K562 (cell line): ENCODE measurements around the gene UPF2. TPM values are rescaled to one million over a fixed set of nuclear protein-coding genes. Genes with fewer than 3 reads are reported as not detected.

Experiments
- DIDO1 ChIP-seq: fragments of 450-650 bp; IDR thresholded peaks from 2 replicates; pipeline ENCODE4 v1.6.1; 2016; ENCODE audit warnings: low read depth, missing biosample characterization, missing genetic modification characterization
- HNRNPL ChIP-seq: fragments of 200-400 bp; formaldehyde crosslinking; IDR thresholded peaks from 2 replicates; pipeline ENCODE4 v1.6.1; 2017; ENCODE audit warnings: low read depth, mild to moderate bottlenecking, low read length
- PHF20 ChIP-seq: fragments of 450-650 bp; IDR thresholded peaks from 2 replicates; pipeline ENCODE4 v1.6.1; 2018; ENCODE audit not compliant: partially characterized antibody
- PYGO2 ChIP-seq: fragments of 450-650 bp; IDR thresholded peaks from 2 replicates; pipeline ENCODE4 v1.6.1; 2016; ENCODE audit warnings: mild to moderate bottlenecking, missing genetic modification characterization, moderate library complexity, missing compliant biosample characterization
- RUNX1 ChIP-seq: sonication (generic); IDR thresholded peaks from 2 replicates; pipeline ENCODE4 v1.6.1; 2016; ENCODE audit warnings: antibody characterized with exemption, low read depth
- SMARCA4 ChIP-seq: fragments of 450-650 bp; IDR thresholded peaks from 2 replicates; pipeline ENCODE4 v1.6.1; 2016
- TBL1XR1 ChIP-seq, 2 experiments: IDR thresholded peaks; 2 replicates each; pipeline ENCODE4 v1.6.1; 2012; ENCODE audit warnings: improper control_type of control experiment in 2 of 2, low read length in 2 of 2, mild to moderate bottlenecking in 1 of 2
- XRCC5 ChIP-seq: fragments of 200-400 bp; formaldehyde crosslinking; IDR thresholded peaks from 2 replicates; pipeline ENCODE4 v1.6.1; 2017; ENCODE audit warnings: low read depth, mild to moderate bottlenecking, low read length
- ZFP1 ChIP-seq: fragments of 450-650 bp; formaldehyde crosslinking; IDR thresholded peaks from 2 replicates; pipeline ENCODE4 v1.4.0; 2020; ENCODE audit warnings: mild to moderate bottlenecking, mixed read lengths
- ZNF197 ChIP-seq: fragments of 200-800 bp; sonication (Bioruptor generic); IDR thresholded peaks from 2 replicates; pipeline ENCODE4 v1.6.1; 2016; ENCODE audit warnings: low read depth, missing genetic modification characterization, missing compliant biosample characterization
- ZNF431 ChIP-seq: sonication (generic); formaldehyde crosslinking; IDR thresholded peaks from 2 replicates; pipeline ENCODE4 v1.8.0; 2022; ENCODE audit warnings: mild to moderate bottlenecking, missing genetic modification reagents
- ZNF717 ChIP-seq: fragments of 250-450 bp; sonication (Bioruptor Pico); IDR thresholded peaks from 2 replicates; pipeline ENCODE4 v1.5.0; 2021
- ZNF75A ChIP-seq: fragments of 450-650 bp; formaldehyde crosslinking; IDR thresholded peaks from 2 replicates; pipeline ENCODE4 v1.4.0; 2020; ENCODE audit warnings: mild to moderate bottlenecking
- ZSCAN29 ChIP-seq: fragments of 450-650 bp; IDR thresholded peaks from 2 replicates; pipeline ENCODE4 v1.6.1; 2017
- polyA plus RNA-seq, 8 experiments: library from polyadenylated mRNA; depleted of rRNA in 4 of 8; stranded (reverse) in 5 of 8; unstranded in 3 of 8; fragments of >200 nt; fragmentation: Nextera tagmentation in 2 of 8; fragmentation: Illumina TruSeq in 1 of 8; extraction: Ambion mirVana in 2 of 8; extraction: Trizol in 1 of 8; gene quantifications; 2 replicates each; pipeline versions ENCODE4 v1.2.1 to v1.2.3, GENCODE V29; 2011 to 2014; ENCODE audit warnings: inconsistent platforms in 1 of 8, missing spikeins in 1 of 8
- total RNA-seq, 7 experiments: library from RNA; depleted of rRNA in 6 of 7; stranded (reverse); fragments of >200 nt in 6 of 7; fragmentation: Illumina TruSeq in 2 of 7; extraction: Trizol in 2 of 7; gene quantifications; 2 replicates each; pipeline versions ENCODE4 v1.2.1 to v1.2.3, GENCODE V29; 2011 to 2021; ENCODE audit warnings: low replicate concordance in 1 of 7
- TF ChIP-seq, protein P1 (sequence below): IDR thresholded peaks from 2 replicates; pipeline ENCODE4 v1.6.1; 2011; ENCODE audit warnings: borderline replicate concordance, low read depth, mild to moderate bottlenecking, moderate library complexity, low read length; ENCODE audit not compliant: insufficient read depth, poor library complexity, severe bottlenecking
- TF ChIP-seq, protein P2 (sequence below), 3 experiments: fragments of 200-800 bp in 1 of 3; sonication (Bioruptor generic) in 1 of 3; sonication (generic) in 1 of 3; formaldehyde crosslinking in 1 of 3; IDR thresholded peaks; 2 replicates each; pipeline versions ENCODE4 v1.6.1 to v1.8.0; 2016 to 2022; ENCODE audit warnings: mild to moderate bottlenecking in 2 of 3, missing compliant biosample characterization in 2 of 3, missing genetic modification characterization in 2 of 3, missing genetic modification reagents in 1 of 3
- TF ChIP-seq, protein P3 (sequence below): sonication (generic); formaldehyde crosslinking; IDR thresholded peaks from 2 replicates; pipeline ENCODE4 v1.8.1; 2022; ENCODE audit warnings: missing genetic modification reagents
- TF ChIP-seq, protein P4 (sequence below): fragments of 200-800 bp; sonication (Bioruptor generic); IDR thresholded peaks from 2 replicates; pipeline ENCODE4 v1.6.1; 2017; ENCODE audit warnings: missing genetic modification characterization, missing compliant biosample characterization
- TF ChIP-seq, protein P5 (sequence below): fragments of 250-450 bp; sonication (Bioruptor Pico); IDR thresholded peaks from 2 replicates; pipeline ENCODE4 v1.8.0; 2022; ENCODE audit warnings: moderate library complexity, mild to moderate bottlenecking, inconsistent platforms
- TF ChIP-seq, protein P6 (sequence below): fragments of 250-450 bp; sonication (Bioruptor Pico); IDR thresholded peaks from 2 replicates; pipeline ENCODE4 v1.4.0; 2020

Gene UPF2
- total and polyA plus RNA-seq, 9 of the 15 experiments (the other 6 are each of a cell fraction or from before 2014, with no cell fraction given): 13.9 to 37.7 (median 23.7) TPM

DNA sequence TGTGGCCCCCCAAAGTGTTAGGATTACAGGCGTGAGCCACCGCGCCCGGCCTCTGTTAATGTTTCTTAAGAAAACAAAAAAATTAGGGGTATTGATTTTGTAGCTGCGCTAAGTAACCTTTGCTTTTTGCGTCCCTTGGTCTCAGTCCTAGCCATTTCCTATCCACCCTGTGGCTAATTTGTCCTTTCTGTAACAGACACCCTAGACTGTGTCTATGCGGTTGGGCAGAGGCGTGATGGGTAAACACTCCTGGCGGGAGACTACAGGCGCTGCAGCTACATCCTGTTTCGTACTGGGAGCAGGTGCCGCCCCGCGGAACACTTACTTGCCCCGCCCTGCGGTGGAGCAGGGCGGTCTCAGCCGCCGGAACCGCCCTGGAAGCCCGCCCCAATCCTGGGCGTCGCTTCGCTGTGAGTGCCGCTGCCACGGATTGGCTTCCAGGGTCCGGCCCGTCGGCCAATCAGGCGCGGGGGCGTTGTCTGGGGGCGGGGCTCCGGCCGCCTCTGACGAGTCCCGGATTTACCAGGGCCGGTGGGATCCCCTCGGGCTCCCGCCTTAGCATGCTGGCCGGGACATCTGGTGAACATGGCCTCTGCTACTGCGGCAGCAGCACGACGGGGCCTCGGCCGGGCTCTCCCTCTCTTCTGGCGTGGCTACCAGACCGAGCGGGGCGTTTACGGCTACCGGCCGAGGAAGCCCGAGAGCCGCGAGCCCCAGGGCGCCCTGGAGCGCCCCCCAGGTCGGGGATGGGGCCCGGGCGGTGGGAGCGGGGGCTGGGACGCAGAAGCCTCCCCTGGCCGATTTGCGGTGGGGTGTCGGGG is 26.1 kb upstream of the UPF2 start, which contains the start of gene DHTKD1 (continued):
- TF ChIP-seq, protein P1, sequence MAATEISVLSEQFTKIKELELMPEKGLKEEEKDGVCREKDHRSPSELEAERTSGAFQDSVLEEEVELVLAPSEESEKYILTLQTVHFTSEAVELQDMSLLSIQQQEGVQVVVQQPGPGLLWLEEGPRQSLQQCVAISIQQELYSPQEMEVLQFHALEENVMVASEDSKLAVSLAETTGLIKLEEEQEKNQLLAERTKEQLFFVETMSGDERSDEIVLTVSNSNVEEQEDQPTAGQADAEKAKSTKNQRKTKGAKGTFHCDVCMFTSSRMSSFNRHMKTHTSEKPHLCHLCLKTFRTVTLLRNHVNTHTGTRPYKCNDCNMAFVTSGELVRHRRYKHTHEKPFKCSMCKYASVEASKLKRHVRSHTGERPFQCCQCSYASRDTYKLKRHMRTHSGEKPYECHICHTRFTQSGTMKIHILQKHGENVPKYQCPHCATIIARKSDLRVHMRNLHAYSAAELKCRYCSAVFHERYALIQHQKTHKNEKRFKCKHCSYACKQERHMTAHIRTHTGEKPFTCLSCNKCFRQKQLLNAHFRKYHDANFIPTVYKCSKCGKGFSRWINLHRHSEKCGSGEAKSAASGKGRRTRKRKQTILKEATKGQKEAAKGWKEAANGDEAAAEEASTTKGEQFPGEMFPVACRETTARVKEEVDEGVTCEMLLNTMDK: peak; percentile 27
- TF ChIP-seq, protein P2, sequence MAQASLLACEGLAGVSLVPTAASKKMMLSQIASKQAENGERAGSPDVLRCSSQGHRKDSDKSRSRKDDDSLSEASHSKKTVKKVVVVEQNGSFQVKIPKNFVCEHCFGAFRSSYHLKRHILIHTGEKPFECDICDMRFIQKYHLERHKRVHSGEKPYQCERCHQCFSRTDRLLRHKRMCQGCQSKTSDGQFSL (CRISPR knock-in tag; IDR thresholded peaks at IDR 0.05): no peak
- TF ChIP-seq, protein P2 (tag; IDR thresholded peaks at IDR 0.05): no peak
- no peak for TF ChIP-seq PHF20
- peak; percentile 89 for TF ChIP-seq ZSCAN29
- TF ChIP-seq ZNF431 (CRISPR knock-in tag): no peak
- TF ChIP-seq ZNF75A (CRISPR knock-in tag): no peak
- no peak for TF ChIP-seq ZNF197 (CRISPR knock-in tag)
- no peak for TF ChIP-seq ZNF717 (CRISPR knock-in tag)
- TF ChIP-seq RUNX1: no peak
- TF ChIP-seq, protein P3, sequence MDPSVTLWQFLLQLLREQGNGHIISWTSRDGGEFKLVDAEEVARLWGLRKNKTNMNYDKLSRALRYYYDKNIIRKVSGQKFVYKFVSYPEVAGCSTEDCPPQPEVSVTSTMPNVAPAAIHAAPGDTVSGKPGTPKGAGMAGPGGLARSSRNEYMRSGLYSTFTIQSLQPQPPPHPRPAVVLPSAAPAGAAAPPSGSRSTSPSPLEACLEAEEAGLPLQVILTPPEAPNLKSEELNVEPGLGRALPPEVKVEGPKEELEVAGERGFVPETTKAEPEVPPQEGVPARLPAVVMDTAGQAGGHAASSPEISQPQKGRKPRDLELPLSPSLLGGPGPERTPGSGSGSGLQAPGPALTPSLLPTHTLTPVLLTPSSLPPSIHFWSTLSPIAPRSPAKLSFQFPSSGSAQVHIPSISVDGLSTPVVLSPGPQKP (CRISPR knock-in tag): no peak
- TF ChIP-seq, protein P4, sequence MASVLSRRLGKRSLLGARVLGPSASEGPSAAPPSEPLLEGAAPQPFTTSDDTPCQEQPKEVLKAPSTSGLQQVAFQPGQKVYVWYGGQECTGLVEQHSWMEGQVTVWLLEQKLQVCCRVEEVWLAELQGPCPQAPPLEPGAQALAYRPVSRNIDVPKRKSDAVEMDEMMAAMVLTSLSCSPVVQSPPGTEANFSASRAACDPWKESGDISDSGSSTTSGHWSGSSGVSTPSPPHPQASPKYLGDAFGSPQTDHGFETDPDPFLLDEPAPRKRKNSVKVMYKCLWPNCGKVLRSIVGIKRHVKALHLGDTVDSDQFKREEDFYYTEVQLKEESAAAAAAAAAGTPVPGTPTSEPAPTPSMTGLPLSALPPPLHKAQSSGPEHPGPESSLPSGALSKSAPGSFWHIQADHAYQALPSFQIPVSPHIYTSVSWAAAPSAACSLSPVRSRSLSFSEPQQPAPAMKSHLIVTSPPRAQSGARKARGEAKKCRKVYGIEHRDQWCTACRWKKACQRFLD (CRISPR knock-in tag): peak; percentile 54; the same call in 1 of the 2 replicates
- no peak for TF ChIP-seq DIDO1 (tag)
- 0 out of 2 replicates have a peak, but pooled peaks have one; percentile 32 for TF ChIP-seq XRCC5
- TF ChIP-seq, protein P5, sequence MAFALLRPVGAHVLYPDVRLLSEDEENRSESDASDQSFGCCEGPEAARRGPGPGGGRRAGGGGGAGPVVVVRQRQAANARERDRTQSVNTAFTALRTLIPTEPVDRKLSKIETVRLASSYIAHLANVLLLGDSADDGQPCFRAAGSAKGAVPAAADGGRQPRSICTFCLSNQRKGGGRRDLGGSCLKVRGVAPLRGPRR (CRISPR knock-in tag): no peak
- TF ChIP-seq ZFP1: no peak
- TF ChIP-seq PYGO2 (tag): no peak
- no peak for TF ChIP-seq TBL1XR1 (IDR thresholded peaks at IDR 0.05; ENCODE audit: low read length in 2 of 2)
- no peak for TF ChIP-seq HNRNPL
- TF ChIP-seq, protein P6, sequence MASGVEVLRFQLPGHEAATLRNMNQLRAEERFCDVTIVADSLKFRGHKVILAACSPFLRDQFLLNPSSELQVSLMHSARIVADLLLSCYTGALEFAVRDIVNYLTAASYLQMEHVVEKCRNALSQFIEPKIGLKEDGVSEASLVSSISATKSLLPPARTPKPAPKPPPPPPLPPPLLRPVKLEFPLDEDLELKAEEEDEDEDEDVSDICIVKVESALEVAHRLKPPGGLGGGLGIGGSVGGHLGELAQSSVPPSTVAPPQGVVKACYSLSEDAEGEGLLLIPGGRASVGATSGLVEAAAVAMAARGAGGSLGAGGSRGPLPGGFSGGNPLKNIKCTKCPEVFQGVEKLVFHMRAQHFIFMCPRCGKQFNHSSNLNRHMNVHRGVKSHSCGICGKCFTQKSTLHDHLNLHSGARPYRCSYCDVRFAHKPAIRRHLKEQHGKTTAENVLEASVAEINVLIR: no peak
- no peak for TF ChIP-seq SMARCA4
